A549 (cell line): ENCODE data around the gene MEG3. TPM values are rescaled to one million over a fixed set of nuclear protein-coding genes. Genes with fewer than 3 reads are reported as not detected.

Experiments used
- ATAC-seq, 2 experiments: fragments of 200-7000 bp in 1 of 2; fragments of >200 bp in 1 of 2; cut with Nextera tagmentation in 1 of 2; cut with Tn5 transposase in 1 of 2; 3 replicates each; pipeline versions ENCODE4 v1.8.0 to v1.9.1; 2018 to 2020; ENCODE audit warnings: mild to moderate bottlenecking in 1 of 2, moderate library complexity in 1 of 2
- CTCF ChIA-PET: fragments of 300-600 bp; sonication (Branson Sonifier 250); formaldehyde crosslinking; extraction: SDS; loops from one replicate; lab custom pipeline; 2021; ENCODE audit warnings: antibody characterized with exemption, inconsistent platforms; lab: Yijun Ruan, JAX
- POLR2A ChIA-PET: fragments of 350-600 bp; formaldehyde crosslinking; extraction: SDS; loops from one replicate; lab custom pipeline; 2021; ENCODE audit warnings: antibody characterized with exemption, inconsistent platforms; lab: Yijun Ruan, JAX
- DNase-seq, 2 experiments: peaks; one replicate each; pipeline versions ENCODE4 v3.0.0 to v3.0.0-alpha.2; 2011 to 2016; ENCODE audit warnings: low read depth in 1 of 2, low spot score in 1 of 2
- FAIRE-seq: peaks from 2 replicates; lab custom pipeline; 2011; peaks lifted over from hg19 to GRCh38; lab: Jason Lieb, UNC
- H3K27ac ChIP-seq, 2 experiments: fragments of >200 bp; sonication (Bioruptor Twin); formaldehyde crosslinking; 3 replicates each; pipeline ENCODE4 v1.5.1; 2016 to 2017
- H3K4me1 ChIP-seq: fragments of >200 bp; sonication (Bioruptor Twin); formaldehyde crosslinking; 3 replicates; pipeline ENCODE4 v1.6.1; 2016
- H3K4me2 ChIP-seq: fragments of >200 bp; sonication (Bioruptor Twin); formaldehyde crosslinking; 3 replicates; pipeline ENCODE4 v1.6.1; 2016
- H3K4me3 ChIP-seq: fragments of >200 bp; sonication (Bioruptor Twin); formaldehyde crosslinking; 3 replicates; pipeline ENCODE4 v1.5.1; 2016
- H3K9me3 ChIP-seq: fragments of >200 bp; sonication (Bioruptor Twin); formaldehyde crosslinking; 3 replicates; pipeline ENCODE4 v1.6.1; 2016
- BCL3 ChIP-seq: fragments of >200 bp; sonication (Bioruptor Twin); formaldehyde crosslinking; IDR thresholded peaks from 3 replicates; pipeline ENCODE4 v1.6.1; 2016
- BHLHE40 ChIP-seq: IDR thresholded peaks from 2 replicates; pipeline ENCODE4 v1.6.1; 2012; ENCODE audit warnings: low read depth, low read length, inconsistent platforms
- CHD4 ChIP-seq: fragments of 200-600 bp; sonication (generic); IDR thresholded peaks from 2 replicates; pipeline ENCODE4 v1.6.1; 2016; ENCODE audit warnings: antibody characterized with exemption, mild to moderate bottlenecking, borderline replicate concordance
- EHMT2 ChIP-seq: fragments of 200-600 bp; sonication (generic); IDR thresholded peaks from 2 replicates; pipeline ENCODE4 v1.6.1; 2016; ENCODE audit warnings: antibody characterized with exemption, low read depth, mild to moderate bottlenecking, moderate library complexity
- FOXS1 ChIP-seq: fragments of 250-450 bp; sonication (Bioruptor Pico); IDR thresholded peaks from 2 replicates; pipeline ENCODE4 v1.5.0; 2020; ENCODE audit warnings: mild to moderate bottlenecking, moderate library complexity
- HDAC2 ChIP-seq: fragments of 200-600 bp; sonication (generic); IDR thresholded peaks from 2 replicates; pipeline ENCODE4 v1.6.1; 2016
- HEYL ChIP-seq: fragments of 250-450 bp; sonication (Bioruptor Pico); IDR thresholded peaks from 2 replicates; pipeline ENCODE4 v1.8.0; 2021; ENCODE audit warnings: mild to moderate bottlenecking, moderate library complexity
- HOXB13 ChIP-seq: fragments of 250-450 bp; sonication (Bioruptor Pico); IDR thresholded peaks from 2 replicates; pipeline ENCODE4 v1.5.0; 2020; ENCODE audit warnings: low read depth, mild to moderate bottlenecking, moderate library complexity
- HOXB5 ChIP-seq: fragments of 250-450 bp; sonication (Bioruptor Pico); IDR thresholded peaks from 2 replicates; pipeline ENCODE4 v1.5.0; 2020; ENCODE audit warnings: mild to moderate bottlenecking, moderate library complexity
- MAZ ChIP-seq: fragments of 150-350 bp; IDR thresholded peaks from 2 replicates; pipeline ENCODE4 v1.6.1; 2014; ENCODE audit warnings: antibody characterized with exemption, low read depth, low read length, borderline replicate concordance
- MYC ChIP-seq: IDR thresholded peaks from 2 replicates; pipeline ENCODE4 v1.6.1; 2012; ENCODE audit warnings: mild to moderate bottlenecking, inconsistent platforms, low read length, improper control_type of control experiment, borderline replicate concordance
- NPAS2 ChIP-seq: fragments of 250-450 bp; sonication (Bioruptor Pico); IDR thresholded peaks from 2 replicates; pipeline ENCODE4 v1.8.0; 2022; ENCODE audit warnings: mild to moderate bottlenecking, moderate library complexity, borderline replicate concordance
- RAD21 ChIP-seq, 2 experiments: fragments of >200 bp in 1 of 2; sonication (Bioruptor Twin) in 1 of 2; formaldehyde crosslinking in 1 of 2; IDR thresholded peaks in 1 of 2; conservative IDR thresholded peaks in 1 of 2; 2 replicates in 1 of 2; 3 replicates in 1 of 2; pipeline ENCODE4 v1.6.1; 2012 to 2018; ENCODE audit warnings: inconsistent platforms in 1 of 2
- SREBF2 ChIP-seq: fragments of 450-650 bp; IDR thresholded peaks from 2 replicates; pipeline ENCODE4 v1.6.1; 2014; ENCODE audit warnings: mild to moderate bottlenecking, moderate library complexity
- TFCP2L1 ChIP-seq: fragments of 250-450 bp; sonication (Bioruptor Pico); IDR thresholded peaks from 2 replicates; pipeline ENCODE4 v1.5.0; 2021; ENCODE audit warnings: mild to moderate bottlenecking
- USF2 ChIP-seq: fragments of 450-650 bp; IDR thresholded peaks from 2 replicates; pipeline ENCODE4 v1.6.1; 2014; ENCODE audit warnings: antibody characterized with exemption
- ZFP36 ChIP-seq: fragments of 450-650 bp; IDR thresholded peaks from 2 replicates; pipeline ENCODE4 v1.6.1; 2014; ENCODE audit warnings: borderline replicate concordance; ENCODE audit not compliant: partially characterized antibody
- ZSCAN20 ChIP-seq: fragments of 250-450 bp; sonication (Bioruptor Pico); IDR thresholded peaks from 2 replicates; pipeline ENCODE4 v1.8.0; 2022; ENCODE audit warnings: mild to moderate bottlenecking, moderate library complexity
- WGBS: methylation state at CpG from one replicate; pipeline ENCODE4 v1.1.6; 2017; ENCODE audit errors: missing lambda C conversion rate; 5-methylcytosine and 5-hydroxymethylcytosine counted together
- polyA plus RNA-seq, 4 experiments: library from polyadenylated mRNA; depleted of rRNA in 3 of 4; stranded (reverse); fragments of >200 nt; fragmentation: RNase III in 1 of 4; extraction: RNeasy Plus Mini Kit Qiagen cat#74134 plus additional on column Dnase treatment in 1 of 4; gene quantifications; 2 replicates in 3 of 4; 3 replicates in 1 of 4; pipeline ENCODE4 v1.2.3, GENCODE V29; 2011 to 2017
- TF ChIP-seq, protein P1 (sequence below): fragments of >200 bp; sonication (Bioruptor Twin); formaldehyde crosslinking; IDR thresholded peaks from 3 replicates; pipeline ENCODE4 v1.5.1; 2016
- TF ChIP-seq, protein P2 (sequence below): fragments of 250-450 bp; sonication (Bioruptor Pico); IDR thresholded peaks from 2 replicates; pipeline ENCODE4 v1.5.0; 2020; ENCODE audit warnings: low read depth, mild to moderate bottlenecking, moderate library complexity
- TF ChIP-seq, protein P3 (sequence below): fragments of 200-600 bp; sonication (generic); IDR thresholded peaks from 2 replicates; pipeline ENCODE4 v1.6.1; 2016; ENCODE audit warnings: antibody characterized with exemption, mild to moderate bottlenecking, moderate library complexity

Gene MEG3
- polyA plus RNA-seq, 2 of the 4 experiments (the other 2 are of a cell fraction), result 27.0 to 56.7 TPM

DNA sequence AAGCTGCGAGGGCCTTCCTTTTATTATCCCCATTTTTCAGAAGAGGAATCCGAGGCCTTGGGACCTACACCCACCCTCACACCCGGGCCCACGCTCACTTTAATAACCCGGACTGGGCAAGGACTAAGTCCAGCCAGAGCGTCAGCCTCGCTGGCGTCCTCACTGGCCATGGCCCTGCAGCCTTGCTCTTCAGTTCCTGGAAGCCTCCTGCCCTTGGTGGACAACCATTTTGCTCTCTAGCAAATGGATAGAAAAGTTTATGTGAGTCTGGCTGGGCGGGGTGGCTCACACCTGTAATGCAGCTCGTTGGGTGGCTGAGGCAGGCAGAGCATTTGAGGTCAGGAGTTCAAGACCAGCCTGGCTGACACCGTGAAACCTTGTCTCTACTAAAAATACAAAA, 67.8 kb downstream of the MEG3 start:
- Histone ChIP-seq H3K9me3 (no peaks in the 10 kb centered on the region), H3K4me1 (no peaks in the 10 kb centered on the region), H3K27ac (no peak overlapping the region), H3K4me3 (no peak overlapping the region), H3K4me2 (no peak overlapping the region)
- 84% methylated on average over 11 of the region's 11 CpGs for WGBS
- FAIRE-seq, result no peak
- ChIA-PET CTCF (interaction anchor here (1.1 kb wide), 1 partner anchor 341 kb away, joined by 3 read pairs; no protein-coding TSS in a partner anchor), POLR2A (no interaction called here)
- no peak for DNase-seq
- TF ChIP-seq TFCP2L1, result no peak
- no peak for TF ChIP-seq FOXS1 (CRISPR knock-in tag)
- TF ChIP-seq BHLHE40, result no peak
- no peak for TF ChIP-seq HDAC2
- no peak for TF ChIP-seq HOXB13 (CRISPR knock-in tag)
- no peak for TF ChIP-seq RAD21 (conservative IDR thresholded peaks at IDR 0.05 in 1 of 2, IDR thresholded peaks at IDR 0.05 in 1 of 2)
- no peak for TF ChIP-seq EHMT2
- TF ChIP-seq, protein P1, sequence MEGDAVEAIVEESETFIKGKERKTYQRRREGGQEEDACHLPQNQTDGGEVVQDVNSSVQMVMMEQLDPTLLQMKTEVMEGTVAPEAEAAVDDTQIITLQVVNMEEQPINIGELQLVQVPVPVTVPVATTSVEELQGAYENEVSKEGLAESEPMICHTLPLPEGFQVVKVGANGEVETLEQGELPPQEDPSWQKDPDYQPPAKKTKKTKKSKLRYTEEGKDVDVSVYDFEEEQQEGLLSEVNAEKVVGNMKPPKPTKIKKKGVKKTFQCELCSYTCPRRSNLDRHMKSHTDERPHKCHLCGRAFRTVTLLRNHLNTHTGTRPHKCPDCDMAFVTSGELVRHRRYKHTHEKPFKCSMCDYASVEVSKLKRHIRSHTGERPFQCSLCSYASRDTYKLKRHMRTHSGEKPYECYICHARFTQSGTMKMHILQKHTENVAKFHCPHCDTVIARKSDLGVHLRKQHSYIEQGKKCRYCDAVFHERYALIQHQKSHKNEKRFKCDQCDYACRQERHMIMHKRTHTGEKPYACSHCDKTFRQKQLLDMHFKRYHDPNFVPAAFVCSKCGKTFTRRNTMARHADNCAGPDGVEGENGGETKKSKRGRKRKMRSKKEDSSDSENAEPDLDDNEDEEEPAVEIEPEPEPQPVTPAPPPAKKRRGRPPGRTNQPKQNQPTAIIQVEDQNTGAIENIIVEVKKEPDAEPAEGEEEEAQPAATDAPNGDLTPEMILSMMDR, result no peak
- TF ChIP-seq SREBF2, result no peak
- TF ChIP-seq MYC, result no peak
- no peak for TF ChIP-seq ZSCAN20 (CRISPR knock-in tag)
- TF ChIP-seq USF2, result no peak
- TF ChIP-seq, protein P2, sequence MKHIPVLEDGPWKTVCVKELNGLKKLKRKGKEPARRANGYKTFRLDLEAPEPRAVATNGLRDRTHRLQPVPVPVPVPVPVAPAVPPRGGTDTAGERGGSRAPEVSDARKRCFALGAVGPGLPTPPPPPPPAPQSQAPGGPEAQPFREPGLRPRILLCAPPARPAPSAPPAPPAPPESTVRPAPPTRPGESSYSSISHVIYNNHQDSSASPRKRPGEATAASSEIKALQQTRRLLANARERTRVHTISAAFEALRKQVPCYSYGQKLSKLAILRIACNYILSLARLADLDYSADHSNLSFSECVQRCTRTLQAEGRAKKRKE (CRISPR knock-in tag), result no peak
- TF ChIP-seq HOXB5 (CRISPR knock-in tag), result no peak
- no peak for TF ChIP-seq MAZ
- no peak for TF ChIP-seq NPAS2 (CRISPR knock-in tag)
- TF ChIP-seq CHD4, result no peak
- no peak for TF ChIP-seq HEYL (CRISPR knock-in tag)
- no peak for TF ChIP-seq BCL3
- TF ChIP-seq ZFP36, result no peak
- no peak for ATAC-seq

- WGBS, result 84% methylated on average over 6 of the region's 6 CpGs
- no peak overlapping the region for H3K27ac ChIP-seq
- ChIA-PET CTCF (interaction anchor here (0.6 to 1.1 kb wide), 3 partner anchors 246 to 356 kb away, joined by 3 to 4 read pairs (median 3); no protein-coding TSS in a partner anchor), POLR2A (no interaction called here)
- no peak for DNase-seq
- no peak for ATAC-seq
- TF ChIP-seq BCL3 (no peak), HEYL (CRISPR knock-in tag) (no peak), RAD21 (conservative IDR thresholded peaks at IDR 0.05 in 1 of 2, IDR thresholded peaks at IDR 0.05 in 1 of 2) (no peak)
- TF ChIP-seq, protein P3, sequence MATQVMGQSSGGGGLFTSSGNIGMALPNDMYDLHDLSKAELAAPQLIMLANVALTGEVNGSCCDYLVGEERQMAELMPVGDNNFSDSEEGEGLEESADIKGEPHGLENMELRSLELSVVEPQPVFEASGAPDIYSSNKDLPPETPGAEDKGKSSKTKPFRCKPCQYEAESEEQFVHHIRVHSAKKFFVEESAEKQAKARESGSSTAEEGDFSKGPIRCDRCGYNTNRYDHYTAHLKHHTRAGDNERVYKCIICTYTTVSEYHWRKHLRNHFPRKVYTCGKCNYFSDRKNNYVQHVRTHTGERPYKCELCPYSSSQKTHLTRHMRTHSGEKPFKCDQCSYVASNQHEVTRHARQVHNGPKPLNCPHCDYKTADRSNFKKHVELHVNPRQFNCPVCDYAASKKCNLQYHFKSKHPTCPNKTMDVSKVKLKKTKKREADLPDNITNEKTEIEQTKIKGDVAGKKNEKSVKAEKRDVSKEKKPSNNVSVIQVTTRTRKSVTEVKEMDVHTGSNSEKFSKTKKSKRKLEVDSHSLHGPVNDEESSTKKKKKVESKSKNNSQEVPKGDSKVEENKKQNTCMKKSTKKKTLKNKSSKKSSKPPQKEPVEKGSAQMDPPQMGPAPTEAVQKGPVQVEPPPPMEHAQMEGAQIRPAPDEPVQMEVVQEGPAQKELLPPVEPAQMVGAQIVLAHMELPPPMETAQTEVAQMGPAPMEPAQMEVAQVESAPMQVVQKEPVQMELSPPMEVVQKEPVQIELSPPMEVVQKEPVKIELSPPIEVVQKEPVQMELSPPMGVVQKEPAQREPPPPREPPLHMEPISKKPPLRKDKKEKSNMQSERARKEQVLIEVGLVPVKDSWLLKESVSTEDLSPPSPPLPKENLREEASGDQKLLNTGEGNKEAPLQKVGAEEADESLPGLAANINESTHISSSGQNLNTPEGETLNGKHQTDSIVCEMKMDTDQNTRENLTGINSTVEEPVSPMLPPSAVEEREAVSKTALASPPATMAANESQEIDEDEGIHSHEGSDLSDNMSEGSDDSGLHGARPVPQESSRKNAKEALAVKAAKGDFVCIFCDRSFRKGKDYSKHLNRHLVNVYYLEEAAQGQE, result no peak
- H3K4me1 ChIP-seq, result no peaks in the 10 kb centered on the region
- H3K4me2 ChIP-seq, result no peak overlapping the region
- FAIRE-seq, result no peak
- H3K9me3 ChIP-seq, result no peaks in the 10 kb centered on the region
- no peak overlapping the region for H3K4me3 ChIP-seq
Measured at GRCh38 chr14:100894416-100894815, 68.5 kb downstream of the MEG3 start.
